Subcutaneous adipose tissue (tissue), 4 donors: ENCODE measurements around the gene POLR1F. TPM values are rescaled to one million over a fixed set of nuclear protein-coding genes. Genes with fewer than 3 reads are reported as not detected.

Experiments used
- CTCF ChIP-seq: fragments of 450-650 bp; IDR thresholded peaks from one replicate; pipeline ENCODE4 v1.5.1; 2016; ENCODE audit warnings: low read depth, mild to moderate bottlenecking, control low read depth, antibody characterized with exemption, moderate library complexity
- small RNA-seq: library from RNA; depleted of rRNA; stranded (forward); fragments of <200 nt; gene quantifications from one replicate; pipeline ENCODE3, GENCODE V24; 2016
- total RNA-seq, 4 donors: library from RNA; depleted of rRNA; stranded (reverse); fragments of >200 nt; gene quantifications; one replicate each; pipeline ENCODE4 v1.1.0, GENCODE V29; 2016

The POLR1F gene
- total RNA-seq, 4 donors from 2014 or later: 7.5 to 28.4 (median 12.7) TPM

GRCh38 chr7:19675816-19676215 is 33.0 kb downstream of the POLR1F start:
- no peak for TF ChIP-seq CTCF

- no peak for TF ChIP-seq CTCF
Measured at GRCh38 chr7:19674266-19674960, 34.4 kb downstream of the POLR1F start.

- TF ChIP-seq CTCF: no peak
Measured at GRCh38 chr7:19670806-19671205, 38.0 kb downstream of the POLR1F start.

GRCh38 chr7:19665399-19666008 is 43.3 kb downstream of the POLR1F start:
- no peak for TF ChIP-seq CTCF

- no peak for TF ChIP-seq CTCF
Measured at GRCh38 chr7:19663816-19664462, 44.9 kb downstream of the POLR1F start.

GRCh38 chr7:19648791-19649190 is 60.0 kb downstream of the POLR1F start:
- TF ChIP-seq CTCF: no peak

Small RNA genes within 50 kb of the gene (small RNA-seq; reads per million reads assigned to genes)
- gene MIR3146: not detected

Other genes with a start within 250 kb of the POLR1F start
- not detected for gene TMEM196, start 64.6 kb upstream of the POLR1F start, total RNA-seq